BLaER1 (cell line): ENCODE measurements around the gene SBNO2.

Source experiments
- H3K27ac ChIP-seq: shearing (Covaris generic); formaldehyde crosslinking; 2 replicates; pipeline ENCODE4 v1.8.1; 2022
- H3K27me3 ChIP-seq: shearing (Covaris generic); formaldehyde crosslinking; 2 replicates; pipeline ENCODE4 v1.8.1; 2022
- H3K36me3 ChIP-seq: shearing (Covaris generic); formaldehyde crosslinking; 2 replicates; pipeline ENCODE4 v1.8.1; 2022
- H3K4me1 ChIP-seq: shearing (Covaris generic); formaldehyde crosslinking; 2 replicates; pipeline ENCODE4 v1.8.1; 2022
- H3K4me2 ChIP-seq: shearing (Covaris generic); formaldehyde crosslinking; 2 replicates; pipeline ENCODE4 v1.8.1; 2022
- H3K4me3 ChIP-seq: shearing (Covaris generic); formaldehyde crosslinking; 2 replicates; pipeline ENCODE4 v1.8.1; 2022
- H3K9ac ChIP-seq: shearing (Covaris generic); formaldehyde crosslinking; 2 replicates; pipeline ENCODE4 v1.8.1; 2022
- H3K9me3 ChIP-seq: shearing (Covaris generic); formaldehyde crosslinking; 2 replicates; pipeline ENCODE4 v1.8.1; 2022
- H4K20me1 ChIP-seq: shearing (Covaris generic); formaldehyde crosslinking; 2 replicates; pipeline ENCODE4 v1.8.1; 2022
- Cebpa-rat ChIP-seq: shearing (Covaris generic); IDR thresholded peaks from 2 replicates; pipeline ENCODE4 v1.8.1; 2022

The SBNO2 gene

GRCh38 chr19:1111641-1112267, 62.3 kb downstream of the SBNO2 start:
- TF ChIP-seq Cebpa-rat, result no peak
- H4K20me1 ChIP-seq, result peaks cover 56% of the 10 kb centered on the region
- H3K27me3 ChIP-seq, result no peaks in the 10 kb centered on the region
- no peaks in the 10 kb centered on the region for H3K9me3 ChIP-seq
- H3K4me3 ChIP-seq, result no peak overlapping the region
- H3K4me1 ChIP-seq, result peaks cover 36% of the 10 kb centered on the region
- H3K36me3 ChIP-seq, result peaks cover 76% of the 10 kb centered on the region
- H3K9ac ChIP-seq, result no peak overlapping the region
- H3K27ac ChIP-seq, result no peak overlapping the region
- H3K4me2 ChIP-seq, result no peak overlapping the region

DNA sequence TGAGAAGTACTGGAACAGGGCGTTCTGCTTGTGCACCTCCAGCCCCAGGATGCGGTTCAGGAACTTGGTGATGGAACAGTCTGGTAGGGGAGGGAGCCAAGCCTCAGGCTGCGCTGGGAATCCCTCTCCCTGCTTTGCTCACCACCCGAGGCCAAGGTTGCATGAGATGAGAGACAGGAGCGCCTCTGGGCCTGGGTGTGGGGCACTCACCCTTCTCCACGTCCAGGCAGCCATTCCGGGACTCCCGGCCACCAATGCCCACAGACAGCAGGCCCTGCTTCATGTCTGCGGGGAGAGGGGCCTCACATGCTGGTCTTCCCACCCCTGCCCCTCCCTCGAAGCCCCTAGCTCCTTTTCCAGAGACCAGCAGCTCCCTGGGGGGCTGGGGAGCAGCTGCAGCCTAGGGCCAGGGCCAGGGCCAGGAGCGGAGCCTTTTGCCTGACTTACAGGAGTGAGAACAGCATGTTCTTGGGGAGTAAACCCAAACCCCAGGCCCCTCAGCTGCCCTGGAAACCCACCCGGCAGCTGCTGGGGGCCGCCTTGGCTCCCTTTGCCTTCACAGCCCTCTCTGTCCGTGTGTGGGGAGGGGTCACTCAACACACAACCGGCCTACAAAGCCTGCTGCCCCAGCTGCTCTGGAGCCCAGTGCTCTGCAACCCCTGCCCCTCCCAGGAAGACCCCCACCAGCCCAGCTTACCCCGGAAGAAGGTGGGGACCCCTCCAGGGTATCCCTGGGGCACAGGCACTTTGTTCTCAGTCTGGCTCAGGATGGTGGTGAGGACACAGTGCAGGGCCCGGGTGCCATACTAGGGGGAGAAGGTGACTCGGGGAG, 63.0 kb downstream of the SBNO2 start:
- Histone ChIP-seq H3K4me3 (no peak overlapping the region), H3K27ac (0 out of 2 replicates have a peak overlapping the region, but pooled peaks have one; percentile 26)

GRCh38 chr19:1109697-1110671, 64.1 kb downstream of the SBNO2 start:
- H3K9ac ChIP-seq, result no peak overlapping the region
- peaks cover 72% of the 10 kb centered on the region for H3K36me3 ChIP-seq
- no peaks in the 10 kb centered on the region for H3K27me3 ChIP-seq
- no peak overlapping the region for H3K27ac ChIP-seq
- no peak overlapping the region for H3K4me2 ChIP-seq
- H3K4me1 ChIP-seq, result peaks cover 50% of the 10 kb centered on the region
- peaks cover 74% of the 10 kb centered on the region for H4K20me1 ChIP-seq
- no peak overlapping the region for H3K4me3 ChIP-seq
- no peaks in the 10 kb centered on the region for H3K9me3 ChIP-seq
- TF ChIP-seq Cebpa-rat, result no peak

More for the DNA sequence above, 63.0 kb downstream of the SBNO2 start:
- H3K27me3 ChIP-seq, result no peaks in the 10 kb centered on the region
- peaks cover 63% of the 10 kb centered on the region for H4K20me1 ChIP-seq
- no peak for TF ChIP-seq Cebpa-rat
- H3K36me3 ChIP-seq, result peaks cover 76% of the 10 kb centered on the region
- H3K9ac ChIP-seq, result 0 out of 2 replicates have a peak overlapping the region, but pooled peaks have one; percentile 34
- peaks cover 43% of the 10 kb centered on the region for H3K4me1 ChIP-seq
- no peak overlapping the region for H3K4me2 ChIP-seq
- no peaks in the 10 kb centered on the region for H3K9me3 ChIP-seq

- Histone ChIP-seq H3K4me2 (0 out of 2 replicates have a peak overlapping the region, but pooled peaks have one; percentile 24), H3K9ac (no peak overlapping the region), H4K20me1 (peaks cover 76% of the 10 kb centered on the region), H3K9me3 (no peaks in the 10 kb centered on the region), H3K27me3 (no peaks in the 10 kb centered on the region), H3K27ac (no peak overlapping the region), H3K4me3 (no peak overlapping the region), H3K4me1 (peaks cover 50% of the 10 kb centered on the region), H3K36me3 (peaks cover 66% of the 10 kb centered on the region)
- no peak for TF ChIP-seq Cebpa-rat
These were observed 65.0 kb downstream of the SBNO2 start for GRCh38 chr19:1109032-1109551.

DNA sequence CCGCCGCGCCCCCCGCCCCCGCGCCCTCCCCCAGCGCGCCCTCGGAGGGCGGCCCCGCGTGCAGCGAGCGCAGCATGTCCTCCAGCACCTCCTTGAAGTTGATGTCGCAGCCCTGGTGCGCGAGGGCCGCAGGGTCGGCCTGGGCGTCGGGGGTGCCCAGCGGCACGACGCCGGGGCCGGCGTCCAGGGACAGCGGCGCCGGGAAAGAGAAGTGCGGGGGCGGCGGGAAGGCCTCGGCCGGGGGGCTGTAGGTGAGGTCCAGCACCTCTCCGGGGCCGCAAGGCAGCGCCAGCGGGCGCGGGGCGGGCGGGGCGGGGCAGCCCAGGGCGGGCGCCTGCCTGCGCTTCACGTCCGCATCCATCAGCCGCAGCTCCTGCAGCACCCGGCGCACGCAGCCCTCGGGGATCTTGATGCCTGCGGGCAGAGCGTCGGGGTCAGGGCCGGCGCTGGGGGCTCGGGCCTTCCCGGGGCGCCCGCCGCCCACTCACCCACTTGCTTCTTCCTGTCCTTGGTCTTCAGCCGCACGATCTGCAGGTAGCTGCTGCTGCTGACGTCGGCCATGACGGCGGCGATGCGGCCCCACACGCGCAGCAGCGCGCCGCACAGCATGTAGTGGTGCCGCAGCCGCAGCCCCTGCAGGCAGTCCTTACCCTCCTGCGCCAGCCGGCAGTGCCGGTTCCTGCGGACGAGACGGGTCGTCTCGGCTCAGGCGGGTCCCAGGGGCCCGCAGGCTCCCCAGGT, 65.6 kb downstream of the SBNO2 start:
- TF ChIP-seq Cebpa-rat, result no peak
- H3K9me3 ChIP-seq, result no peaks in the 10 kb centered on the region
- peaks cover 69% of the 10 kb centered on the region for H4K20me1 ChIP-seq
- peaks cover 61% of the 10 kb centered on the region for H3K36me3 ChIP-seq
- 0 out of 2 replicates have a peak overlapping the region, but pooled peaks have one; percentile 24 for H3K4me2 ChIP-seq
- H3K4me3 ChIP-seq, result no peak overlapping the region
- no peak overlapping the region for H3K27ac ChIP-seq
- no peaks in the 10 kb centered on the region for H3K27me3 ChIP-seq
- H3K4me1 ChIP-seq, result peaks cover 46% of the 10 kb centered on the region
- H3K9ac ChIP-seq, result no peak overlapping the region

DNA sequence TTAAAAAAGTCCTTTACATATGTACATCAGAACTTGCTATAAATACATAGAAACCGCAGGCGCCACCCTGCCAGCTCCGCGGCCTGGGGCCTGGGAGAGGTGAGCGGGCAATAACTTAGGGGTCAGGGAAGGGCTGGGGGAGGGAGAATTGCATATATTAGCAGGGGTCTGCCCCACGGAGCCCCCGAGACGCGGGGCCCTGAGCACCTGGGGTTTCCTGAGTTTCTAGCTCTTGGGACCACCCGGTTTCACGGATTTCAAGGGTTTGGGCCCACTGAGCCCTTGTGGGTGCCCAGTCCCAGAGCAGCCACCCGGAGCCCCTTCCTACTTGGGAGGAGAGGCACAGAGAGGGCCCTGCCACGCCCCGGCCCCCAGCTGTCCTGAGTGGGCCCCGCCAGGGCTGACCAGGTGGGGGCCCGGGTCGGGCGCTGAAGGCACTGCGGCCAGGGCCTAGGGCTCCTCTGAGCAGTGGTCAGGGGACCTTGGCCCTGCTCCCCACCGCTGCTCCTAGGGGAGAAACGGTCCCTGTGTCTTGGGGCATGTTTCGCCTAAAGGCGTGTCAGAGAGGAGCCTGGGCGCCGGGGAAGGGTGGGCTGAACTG, 66.3 kb downstream of the SBNO2 start:
- Histone ChIP-seq H3K9me3 (no peaks in the 10 kb centered on the region), H4K20me1 (peaks cover 65% of the 10 kb centered on the region), H3K4me1 (peaks cover 46% of the 10 kb centered on the region), H3K27ac (peak overlapping the region; percentile 68), H3K4me2 (peak overlapping the region; percentile 90), H3K27me3 (no peaks in the 10 kb centered on the region), H3K4me3 (peak overlapping the region; percentile 6; the same call in 1 of the 2 replicates), H3K36me3 (peaks cover 60% of the 10 kb centered on the region), H3K9ac (peak overlapping the region; percentile 67)
- TF ChIP-seq Cebpa-rat, result no peak

- Histone ChIP-seq H3K4me1 (peaks cover 49% of the 10 kb centered on the region), H3K4me3 (peak overlapping the region; percentile 6; the same call in 1 of the 2 replicates), H3K36me3 (peaks cover 53% of the 10 kb centered on the region), H3K9me3 (no peaks in the 10 kb centered on the region), H3K9ac (peak overlapping the region; percentile 67), H3K27me3 (no peaks in the 10 kb centered on the region), H3K27ac (peak overlapping the region; percentile 68), H3K4me2 (peak overlapping the region; percentile 90), H4K20me1 (peaks cover 61% of the 10 kb centered on the region)
- TF ChIP-seq Cebpa-rat, result no peak
These were observed 67.0 kb downstream of the SBNO2 start for GRCh38 chr19:1106841-1107660.
